GM18499 (cell line): ENCODE results near the gene SLC10A1.

Experiments used
- ATAC-seq: cut with Tn5 transposase; IDR thresholded peaks from one replicate; pipeline ENCODE4 v1.9.1; 2021; ENCODE audit warnings: moderate number of reproducible peaks; ENCODE audit not compliant: insufficient read depth, unreplicated experiment

SLC10A1 gene

GRCh38 chr14:69811227-69811867 is 14.3 kb upstream of the SLC10A1 start:
- no peak for ATAC-seq

GRCh38 chr14:69808919-69809808 is 12.1 kb upstream of the SLC10A1 start:
- no peak for ATAC-seq

GRCh38 chr14:69807192-69807591 is 10.2 kb upstream of the SLC10A1 start:
- ATAC-seq: no peak

GRCh38 chr14:69804902-69805301 is 7.9 kb upstream of the SLC10A1 start:
- ATAC-seq: no peak

GRCh38 chr14:69803753-69804152 is 6.7 kb upstream of the SLC10A1 start:
- ATAC-seq: no peak

- no peak for ATAC-seq
Measured at GRCh38 chr14:69798339-69798735, 1.3 kb upstream of the SLC10A1 start.

GRCh38 chr14:69797573-69798338 is 715 bp upstream of the SLC10A1 start:
- no peak for ATAC-seq

- ATAC-seq: no peak
Measured at GRCh38 chr14:69795691-69796090, 1.4 kb downstream of the SLC10A1 start.

GRCh38 chr14:69794791-69795190 is 2.2 kb downstream of the SLC10A1 start:
- ATAC-seq: no peak

- ATAC-seq: no peak
Measured at GRCh38 chr14:69792887-69793421, 4.1 kb downstream of the SLC10A1 start.

- ATAC-seq: no peak
Measured at GRCh38 chr14:69789118-69789640, 7.9 kb downstream of the SLC10A1 start.

- no peak for ATAC-seq
Measured at GRCh38 chr14:69786603-69787002, 10.4 kb downstream of the SLC10A1 start.

GRCh38 chr14:69784942-69785341 is 12.1 kb downstream of the SLC10A1 start:
- ATAC-seq: no peak

- no peak for ATAC-seq
Measured at GRCh38 chr14:69780952-69781351, 16.1 kb downstream of the SLC10A1 start.

- no peak for ATAC-seq
Measured at GRCh38 chr14:69780092-69780491, 16.9 kb downstream of the SLC10A1 start.

GRCh38 chr14:69779088-69779487 is 18.0 kb downstream of the SLC10A1 start:
- no peak for ATAC-seq

GRCh38 chr14:69776875-69777453 is 20.1 kb downstream of the SLC10A1 start:
- ATAC-seq: no peak

GRCh38 chr14:69775012-69775411 is 22.0 kb downstream of the SLC10A1 start:
- ATAC-seq: no peak

GRCh38 chr14:69773571-69774276 is 23.3 kb downstream of the SLC10A1 start:
- ATAC-seq: no peak
